A673 (cell line): ENCODE results near the gene NOPCHAP1. TPM values are rescaled to one million over a fixed set of nuclear protein-coding genes. Genes with fewer than 3 reads are reported as not detected.

Experiments
- BruUV-seq: library from RNA; stranded (reverse); fragments of 400-500 nt; replicated peaks from 2 replicates; lab custom pipeline; 2021; lab: Mats Ljungman, UMichigan
- CTCF ChIA-PET: fragments of 300-600 bp; sonication (Branson Sonifier 250); formaldehyde crosslinking; loops from one replicate; lab custom pipeline; 2022; ENCODE audit warnings: antibody characterized with exemption; lab: Charles Lee
- POLR2A ChIA-PET: fragments of 300-600 bp; sonication (Branson Sonifier 250); formaldehyde crosslinking; loops from one replicate; lab custom pipeline; 2022; ENCODE audit warnings: antibody characterized with exemption; ENCODE audit not compliant: low non-redundant PET; lab: Charles Lee
- DNase-seq: peaks from one replicate; pipeline ENCODE4 v3.0.0-alpha.2; 2015; ENCODE audit warnings: low spot score
- H3K27ac ChIP-seq: fragments of 200-600 bp; sonication (generic); 2 replicates; pipeline ENCODE4 v1.5.1; 2016; ENCODE audit warnings: mixed run types, low read depth, mild to moderate bottlenecking, mixed read lengths, antibody characterized with exemption, low read length; ENCODE audit not compliant: poor library complexity, severe bottlenecking
- H3K27me3 ChIP-seq: fragments of 200-600 bp; sonication (generic); replicated peaks from 2 replicates; pipeline ENCODE4 v1.6.1; 2017; ENCODE audit warnings: mixed run types, low read depth, mild to moderate bottlenecking, mixed read lengths, antibody characterized with exemption, low read length; ENCODE audit not compliant: insufficient read depth, poor library complexity
- H3K36me3 ChIP-seq: fragments of 200-600 bp; sonication (generic); 2 replicates; pipeline ENCODE4 v1.6.1; 2016; ENCODE audit warnings: mixed run types, mild to moderate bottlenecking, mixed read lengths, antibody characterized with exemption, low read length; ENCODE audit not compliant: insufficient read depth, poor library complexity, severe bottlenecking
- H3K4me1 ChIP-seq: fragments of 200-600 bp; sonication (generic); 2 replicates; pipeline ENCODE4 v1.6.1; 2017; ENCODE audit warnings: mixed run types, mild to moderate bottlenecking, mixed read lengths, antibody characterized with exemption, low read length; ENCODE audit not compliant: insufficient read depth, poor library complexity, severe bottlenecking
- H3K4me3 ChIP-seq: fragments of 200-600 bp; sonication (generic); 2 replicates; pipeline ENCODE4 v1.5.1; 2016; ENCODE audit warnings: low read depth, mixed run types, mild to moderate bottlenecking, mixed read lengths, low read length; ENCODE audit not compliant: poor library complexity, severe bottlenecking
- H3K9me3 ChIP-seq: fragments of 200-600 bp; sonication (generic); 2 replicates; pipeline ENCODE4 v1.6.1; 2016; ENCODE audit warnings: mixed run types, low read depth, mild to moderate bottlenecking, mixed read lengths, antibody characterized with exemption, low read length; ENCODE audit not compliant: poor library complexity, severe bottlenecking
- EZH2 ChIP-seq: fragments of 200-600 bp; sonication (generic); IDR thresholded peaks from 2 replicates; pipeline ENCODE4 v1.6.1; 2017; ENCODE audit warnings: borderline replicate concordance, low read depth, mild to moderate bottlenecking, mixed read lengths, antibody characterized with exemption, low read length; ENCODE audit not compliant: poor library complexity, severe bottlenecking
- intact Hi-C: fragments of 100-400 bp; cut with micrococcal nuclease; formaldehyde crosslinking; loops from one replicate; pipeline ENCODE4 v1.10.0; 2022; ENCODE audit not compliant: unreplicated experiment
- total RNA-seq: library from RNA; stranded (reverse); gene quantifications from 2 replicates; pipeline ENCODE4 v1.2.3, GENCODE V29; 2021
- TF ChIP-seq, protein P1 (sequence below): fragments of 300-800, 200-600 bp; sonication (generic); conservative IDR thresholded peaks from 2 replicates; pipeline ENCODE4 v1.5.1; 2017; ENCODE audit warnings: low read depth, mild to moderate bottlenecking, antibody characterized with exemption, low read length, moderate library complexity, mixed read lengths

Gene NOPCHAP1
- total RNA-seq, 1 experiment from 2014 or later, result 32.5 TPM

DNA sequence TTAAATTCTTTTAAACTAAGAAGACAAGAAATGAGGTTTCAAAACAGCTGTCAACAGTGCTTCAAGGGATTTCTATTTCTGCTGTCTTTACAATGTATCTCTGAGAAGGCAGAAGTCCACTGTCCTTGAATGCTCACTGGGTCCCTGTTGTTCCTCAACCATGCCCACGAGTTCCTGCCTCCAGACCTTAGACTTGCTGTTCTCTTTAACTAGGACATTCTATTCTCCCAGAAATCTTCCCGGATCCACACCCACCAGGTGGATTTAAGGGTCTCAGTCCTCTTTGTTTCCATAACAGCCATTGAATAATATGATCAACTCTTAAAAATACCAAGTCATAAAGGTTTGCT is 21.3 kb upstream of the NOPCHAP1 start:
- Histone ChIP-seq H3K9me3 (no peaks in the 10 kb centered on the region), H3K27me3 (peaks cover 21% of the 10 kb centered on the region), H3K27ac (no peak overlapping the region), H3K36me3 (no peaks in the 10 kb centered on the region), H3K4me3 (no peak overlapping the region), H3K4me1 (no peaks in the 10 kb centered on the region)
- intact Hi-C loops, result no loop called here
- no peak for DNase-seq
- POLR2A ChIA-PET, result no interaction called here
- TF ChIP-seq, protein P1, sequence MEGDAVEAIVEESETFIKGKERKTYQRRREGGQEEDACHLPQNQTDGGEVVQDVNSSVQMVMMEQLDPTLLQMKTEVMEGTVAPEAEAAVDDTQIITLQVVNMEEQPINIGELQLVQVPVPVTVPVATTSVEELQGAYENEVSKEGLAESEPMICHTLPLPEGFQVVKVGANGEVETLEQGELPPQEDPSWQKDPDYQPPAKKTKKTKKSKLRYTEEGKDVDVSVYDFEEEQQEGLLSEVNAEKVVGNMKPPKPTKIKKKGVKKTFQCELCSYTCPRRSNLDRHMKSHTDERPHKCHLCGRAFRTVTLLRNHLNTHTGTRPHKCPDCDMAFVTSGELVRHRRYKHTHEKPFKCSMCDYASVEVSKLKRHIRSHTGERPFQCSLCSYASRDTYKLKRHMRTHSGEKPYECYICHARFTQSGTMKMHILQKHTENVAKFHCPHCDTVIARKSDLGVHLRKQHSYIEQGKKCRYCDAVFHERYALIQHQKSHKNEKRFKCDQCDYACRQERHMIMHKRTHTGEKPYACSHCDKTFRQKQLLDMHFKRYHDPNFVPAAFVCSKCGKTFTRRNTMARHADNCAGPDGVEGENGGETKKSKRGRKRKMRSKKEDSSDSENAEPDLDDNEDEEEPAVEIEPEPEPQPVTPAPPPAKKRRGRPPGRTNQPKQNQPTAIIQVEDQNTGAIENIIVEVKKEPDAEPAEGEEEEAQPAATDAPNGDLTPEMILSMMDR, result no peak
- no peak for TF ChIP-seq EZH2
- BruUV-seq, result no TSS peak
- CTCF ChIA-PET, result no interaction called here

DNA sequence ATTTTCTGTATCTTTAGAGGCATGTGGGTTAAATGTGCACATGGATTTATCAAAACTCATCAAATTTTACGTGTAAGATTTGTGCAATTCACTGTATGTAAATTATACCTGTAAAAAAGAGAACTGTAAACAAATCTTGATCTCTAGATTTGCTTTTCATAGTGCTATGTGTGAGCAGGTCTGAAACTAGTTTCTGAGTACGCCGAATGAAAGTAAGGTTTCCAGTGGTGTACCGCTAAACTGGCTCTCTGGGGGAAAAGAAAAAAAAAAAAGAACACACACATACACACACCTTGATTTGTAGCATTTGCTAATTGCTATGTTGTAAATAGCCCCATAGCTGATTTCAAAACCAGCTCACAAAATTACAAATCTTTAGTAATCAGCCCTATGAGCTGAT is 19.4 kb upstream of the NOPCHAP1 start:
- ChIA-PET POLR2A (no interaction called here), CTCF (no interaction called here)
- DNase-seq, result no peak
- H3K27me3 ChIP-seq, result peaks cover 21% of the 10 kb centered on the region
- H3K4me3 ChIP-seq, result no peak overlapping the region
- intact Hi-C loops, result no loop called here
- TF ChIP-seq, protein P1, result no peak
- no peak for TF ChIP-seq EZH2
- no peak overlapping the region for H3K27ac ChIP-seq
- H3K9me3 ChIP-seq, result no peaks in the 10 kb centered on the region
- no peaks in the 10 kb centered on the region for H3K36me3 ChIP-seq
- BruUV-seq, result no TSS peak
- no peaks in the 10 kb centered on the region for H3K4me1 ChIP-seq

DNA sequence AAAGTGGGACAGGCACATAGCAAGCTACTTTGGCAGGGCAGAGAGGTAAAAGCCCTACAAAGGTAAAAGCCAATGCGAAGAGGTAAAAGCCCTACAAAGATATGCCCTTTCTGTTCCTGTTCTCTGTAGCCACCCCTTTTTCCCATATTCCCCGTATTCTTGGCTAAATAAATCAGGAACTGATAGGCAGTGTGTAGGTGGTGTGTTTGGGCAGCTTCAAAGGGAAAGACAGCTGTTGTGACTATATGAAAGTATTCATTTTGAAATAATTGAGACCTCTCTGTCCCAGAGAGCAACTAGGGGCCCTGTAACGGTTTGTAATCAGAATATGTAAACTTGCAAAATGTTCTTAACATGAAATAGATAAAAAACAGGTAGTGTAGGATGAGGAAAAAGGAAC is 16.8 kb upstream of the NOPCHAP1 start:
- Histone ChIP-seq H3K4me3 (no peak overlapping the region), H3K36me3 (no peaks in the 10 kb centered on the region), H3K27ac (no peak overlapping the region), H3K9me3 (no peaks in the 10 kb centered on the region), H3K27me3 (peaks cover 13% of the 10 kb centered on the region), H3K4me1 (no peaks in the 10 kb centered on the region)
- POLR2A ChIA-PET, result no interaction called here
- intact Hi-C loops, result no loop called here
- CTCF ChIA-PET, result no interaction called here
- DNase-seq, result no peak
- TF ChIP-seq, protein P1, result no peak
- TF ChIP-seq EZH2, result no peak
- no TSS peak for BruUV-seq
